ENCODE data around the gene SLC38A8. TPM values are rescaled to one million over a fixed set of nuclear protein-coding genes. Genes with fewer than 3 reads are reported as not detected.

Gene SLC38A8
- total and polyA plus RNA-seq, 4 donors = 0.08 to 1.0 (median 0.32) TPM

- H3K36me3 ChIP-seq (ENCODE audit: control insufficient read depth in 4 of 4, insufficient read depth in 3 of 4, low read depth in 1 of 4, low read length in 3 of 4) = peaks cover 12 to 65% (median 41%) of the 10 kb centered on the region in 4 donors
- no peak for TF ChIP-seq REST (IDR thresholded peaks at IDR 0.05)
- TF ChIP-seq HNF4A (conservative IDR thresholded peaks at IDR 0.05) = no peak
- no peak for TF ChIP-seq ATF3 (IDR thresholded peaks at IDR 0.05)
- no peak for TF ChIP-seq MAX (IDR thresholded peaks at IDR 0.05)
- no peak for TF ChIP-seq HNF4G (IDR thresholded peaks at IDR 0.05)
- no peak for TF ChIP-seq RXRA (IDR thresholded peaks at IDR 0.05)
- no peak for TF ChIP-seq SP1 (IDR thresholded peaks at IDR 0.05)
- H3K9ac ChIP-seq (ENCODE audit: low read depth in 1 of 2, low read length in 2 of 2) = no peak overlapping the region
- no peaks in the 10 kb centered on the region for H3K9me3 ChIP-seq (ENCODE audit: control insufficient read depth in 4 of 4, low read length in 3 of 4)
- no peaks in the 10 kb centered on the region for H3K4me1 ChIP-seq (ENCODE audit: control insufficient read depth in 4 of 4, insufficient read depth in 4 of 4, low read length in 3 of 4)
- H3K27me3 ChIP-seq (ENCODE audit: control insufficient read depth in 4 of 4, insufficient read depth in 4 of 4, low read length in 3 of 4) = no peaks in the 10 kb centered on the region
- H3K27ac ChIP-seq (ENCODE audit: low read depth in 1 of 2, low read length in 2 of 2) = no peak overlapping the region
- WGBS = 89% methylated on average over 6 of the region's 6 CpGs
- no peak overlapping the region for H3K4me3 ChIP-seq (ENCODE audit: low read depth in 1 of 3, low read length in 3 of 3)
- DNase-seq (ENCODE audit: low spot score) = no peak
Observed at GRCh38 chr16:84079664-84080063, 37.1 kb upstream of the SLC38A8 start.

- TF ChIP-seq CTCF (IDR thresholded peaks at IDR 0.05; ENCODE audit: low read depth, low read length, missing input control) (no peak), EGR1 (IDR thresholded peaks at IDR 0.05; ENCODE audit: low read depth in 2 of 2) (no peak), JUND (IDR thresholded peaks at IDR 0.05) (no peak), TAF1 (conservative IDR thresholded peaks at IDR 0.05) (no peak), ATF3 (IDR thresholded peaks at IDR 0.05) (no peak)
- Histone ChIP-seq H3K36me3 (ENCODE audit: control insufficient read depth in 4 of 4, insufficient read depth in 3 of 4, low read depth in 1 of 4, low read length in 3 of 4) (peaks cover 15 to 72% (median 45%) of the 10 kb centered on the region in 4 donors), H3K9me3 (ENCODE audit: control insufficient read depth in 4 of 4, low read length in 3 of 4) (no peaks in the 10 kb centered on the region), H3K27ac (ENCODE audit: low read depth in 1 of 2, low read length in 2 of 2) (no peak overlapping the region), H3K9ac (ENCODE audit: low read depth in 1 of 2, low read length in 2 of 2) (no peak overlapping the region), H3K4me1 (ENCODE audit: control insufficient read depth in 4 of 4, insufficient read depth in 4 of 4, low read length in 3 of 4) (no peaks in the 10 kb centered on the region), H3K4me3 (ENCODE audit: low read depth in 1 of 3, low read length in 3 of 3) (no peak overlapping the region), H3K27me3 (ENCODE audit: control insufficient read depth in 4 of 4, insufficient read depth in 4 of 4, low read length in 3 of 4) (no peaks in the 10 kb centered on the region)
- 94% methylated on average over 11 of the region's 11 CpGs for WGBS
- no peak for DNase-seq (ENCODE audit: low spot score)
Observed at GRCh38 chr16:84075376-84075775, 32.8 kb upstream of the SLC38A8 start.

GRCh38 chr16:84074721-84075120 is 32.1 kb upstream of the SLC38A8 start:
- 96% methylated on average over 3 of the region's 3 CpGs for WGBS
- no peak overlapping the region for H3K9ac ChIP-seq (ENCODE audit: low read depth in 1 of 2, low read length in 2 of 2)
- peaks cover 15 to 72% (median 47%) of the 10 kb centered on the region in 4 donors for H3K36me3 ChIP-seq (ENCODE audit: control insufficient read depth in 4 of 4, insufficient read depth in 3 of 4, low read depth in 1 of 4, low read length in 3 of 4)

More at GRCh38 chr16:84074721-84075120, 32.1 kb upstream of the SLC38A8 start:
- TF ChIP-seq HNF4G (IDR thresholded peaks at IDR 0.05) = no peak
- TF ChIP-seq TAF1 (conservative IDR thresholded peaks at IDR 0.05) = no peak
- TF ChIP-seq EGR1 (IDR thresholded peaks at IDR 0.05; ENCODE audit: low read depth in 2 of 2) = no peak
- TF ChIP-seq ATF3 (IDR thresholded peaks at IDR 0.05) = no peak
- TF ChIP-seq GABPA (IDR thresholded peaks at IDR 0.05 in 1 of 2, conservative IDR thresholded peaks at IDR 0.05 in 1 of 2) = no peak
- TF ChIP-seq FOXA1 (IDR thresholded peaks at IDR 0.05) = no peak
- no peak for TF ChIP-seq YY1 (IDR thresholded peaks at IDR 0.05)
- TF ChIP-seq JUND (IDR thresholded peaks at IDR 0.05) = no peak
- DNase-seq (ENCODE audit: low spot score) = no peak
- Histone ChIP-seq H3K9me3 (ENCODE audit: control insufficient read depth in 4 of 4, low read length in 3 of 4) (no peaks in the 10 kb centered on the region), H3K4me3 (ENCODE audit: low read depth in 1 of 3, low read length in 3 of 3) (no peak overlapping the region), H3K27me3 (ENCODE audit: control insufficient read depth in 4 of 4, insufficient read depth in 4 of 4, low read length in 3 of 4) (no peaks in the 10 kb centered on the region), H3K4me1 (ENCODE audit: control insufficient read depth in 4 of 4, insufficient read depth in 4 of 4, low read length in 3 of 4) (no peaks in the 10 kb centered on the region), H3K27ac (ENCODE audit: low read depth in 1 of 2, low read length in 2 of 2) (no peak overlapping the region)

Measured in liver (tissue), 9 donors.